Upper lobe of left lung (tissue), 4 donors: ENCODE results near the gene ABCC2.

Experiments used
- CTCF ChIP-seq, 6 experiments: fragments of 450-650 bp in 4 of 6; fragments of 200-600 bp in 2 of 6; sonication (generic) in 2 of 6; IDR thresholded peaks; one replicate each; pipeline ENCODE4 v1.5.1; 2016 to 2019; ENCODE audit warnings: antibody characterized with exemption in 6 of 6
- POLR2AphosphoS5 ChIP-seq, 2 donors: sonication (generic); formaldehyde crosslinking; IDR thresholded peaks; one replicate each; pipeline ENCODE4 v1.5.1; 2017; ENCODE audit warnings: antibody characterized with exemption in 2 of 2

- TF ChIP-seq CTCF (IDR thresholded peaks at IDR 0.05) = no peak
- TF ChIP-seq POLR2AphosphoS5 (IDR thresholded peaks at IDR 0.05) = no peak
Measured at GRCh38 chr10:99799613-99800012, 17.2 kb downstream of the ABCC2 start.
